Suppressor macrophage treated with lipopolysaccharide for 1 hour (primary cell): ENCODE data around the gene KCNA1.

Experiments used
- DNase-seq, 3 donors: peaks; one replicate each; pipeline ENCODE4 v3.0.0-alpha.2; 2020 to 2022

The KCNA1 gene

DNA sequence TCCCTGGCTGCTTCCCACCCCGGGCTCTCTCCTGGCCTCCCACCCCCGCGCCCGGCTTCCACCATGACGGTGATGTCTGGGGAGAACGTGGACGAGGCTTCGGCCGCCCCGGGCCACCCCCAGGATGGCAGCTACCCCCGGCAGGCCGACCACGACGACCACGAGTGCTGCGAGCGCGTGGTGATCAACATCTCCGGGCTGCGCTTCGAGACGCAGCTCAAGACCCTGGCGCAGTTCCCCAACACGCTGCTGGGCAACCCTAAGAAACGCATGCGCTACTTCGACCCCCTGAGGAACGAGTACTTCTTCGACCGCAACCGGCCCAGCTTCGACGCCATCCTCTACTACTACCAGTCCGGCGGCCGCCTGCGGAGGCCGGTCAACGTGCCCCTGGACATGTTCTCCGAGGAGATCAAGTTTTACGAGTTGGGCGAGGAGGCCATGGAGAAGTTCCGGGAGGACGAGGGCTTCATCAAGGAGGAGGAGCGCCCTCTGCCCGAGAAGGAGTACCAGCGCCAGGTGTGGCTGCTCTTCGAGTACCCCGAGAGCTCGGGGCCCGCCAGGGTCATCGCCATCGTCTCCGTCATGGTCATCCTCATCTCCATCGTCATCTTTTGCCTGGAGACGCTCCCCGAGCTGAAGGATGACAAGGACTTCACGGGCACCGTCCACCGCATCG lies 1.8 kb downstream of the KCNA1 start:
- DNase-seq, result no peak

DNA sequence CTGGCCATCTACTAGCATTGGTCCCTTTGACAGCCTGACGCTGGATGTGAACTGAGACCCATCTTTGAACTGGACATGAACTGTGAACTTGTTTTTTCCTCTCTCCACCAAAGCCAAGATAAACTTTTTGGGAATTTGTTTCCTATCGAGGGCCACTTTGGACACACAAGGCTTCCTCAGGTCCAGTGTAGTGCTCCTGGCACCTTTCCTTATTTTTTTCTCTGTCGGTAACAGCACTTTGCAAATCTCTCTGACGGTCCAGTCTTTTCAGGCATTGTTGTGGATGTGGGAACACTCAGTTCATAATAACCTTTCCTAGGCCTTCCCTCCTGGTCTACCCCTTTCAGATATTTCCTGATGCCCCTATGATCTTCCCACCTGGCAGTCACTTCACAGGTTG lies 5.0 kb downstream of the KCNA1 start:
- no peak for DNase-seq

GRCh38 chr12:4915752-4916151 lies 6.0 kb downstream of the KCNA1 start:
- DNase-seq, result no peak

- no peak for DNase-seq
These were observed 9.4 kb downstream of the KCNA1 start for GRCh38 chr12:4918950-4919660.

DNA sequence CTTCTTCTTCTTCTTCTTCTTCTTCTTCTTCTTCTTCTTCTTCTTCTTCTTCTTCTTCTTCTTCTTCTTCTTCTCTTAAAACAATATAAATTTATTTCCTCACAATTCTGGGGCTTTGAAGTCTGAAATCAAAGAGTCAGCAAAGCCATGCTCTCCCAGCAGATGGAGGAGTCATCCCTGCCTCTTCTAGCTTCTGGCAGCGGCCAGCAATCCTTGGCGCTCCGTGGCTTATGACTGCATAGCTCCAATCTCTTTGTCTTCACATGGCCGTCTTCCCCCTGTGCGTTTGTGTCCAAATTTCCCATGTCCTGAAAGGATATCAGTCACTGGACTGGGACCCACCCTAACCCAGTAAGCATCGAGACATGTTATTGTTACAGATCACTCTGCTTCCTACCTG lies 22.9 kb downstream of the KCNA1 start:
- DNase-seq, result no peak

GRCh38 chr12:4933411-4933810 lies 23.7 kb downstream of the KCNA1 start:
- DNase-seq, result no peak

GRCh38 chr12:4934407-4935035 lies 24.8 kb downstream of the KCNA1 start:
- no peak for DNase-seq

DNA sequence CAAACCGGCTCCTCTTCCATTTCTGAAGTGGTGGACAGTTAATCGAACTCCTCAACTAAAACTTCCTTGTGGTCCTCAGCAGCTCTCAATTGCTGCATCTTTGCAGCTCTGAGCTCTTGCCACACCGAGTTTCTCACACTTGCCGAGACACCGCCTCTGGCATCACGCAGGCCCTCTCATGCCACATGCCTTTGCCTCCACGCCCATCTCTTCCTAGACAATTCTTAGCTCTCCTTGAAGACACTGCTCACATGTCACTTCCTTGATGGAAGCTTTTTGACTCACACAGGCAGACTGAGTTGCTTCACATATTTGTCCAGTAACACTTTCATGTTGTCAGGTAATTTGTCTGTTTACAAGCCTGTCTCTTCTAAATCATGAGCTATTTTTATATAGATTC lies 29.2 kb downstream of the KCNA1 start:
- no peak for DNase-seq

GRCh38 chr12:4939418-4940023 lies 29.8 kb downstream of the KCNA1 start:
- DNase-seq, result no peak

GRCh38 chr12:4943067-4943937 lies 33.6 kb downstream of the KCNA1 start:
- no peak for DNase-seq

DNA sequence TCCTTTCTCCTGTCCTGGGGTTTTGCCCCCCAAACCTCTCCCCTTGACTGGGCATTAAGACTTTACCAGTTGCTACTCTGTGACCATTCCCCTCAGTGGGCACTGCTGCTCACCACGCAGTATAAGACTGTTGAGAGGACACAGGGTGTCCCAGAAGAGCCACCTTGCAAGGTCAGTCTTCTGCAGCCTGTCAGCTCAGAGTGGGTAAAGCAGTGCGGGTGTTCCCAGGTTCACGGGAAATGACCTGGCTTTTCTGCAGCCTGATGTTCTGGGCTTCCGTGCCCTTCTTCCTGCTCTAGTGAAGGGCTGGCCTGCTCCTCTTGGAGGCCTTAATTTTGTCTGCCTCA lies 34.2 kb downstream of the KCNA1 start:
- DNase-seq, result no peak

DNA sequence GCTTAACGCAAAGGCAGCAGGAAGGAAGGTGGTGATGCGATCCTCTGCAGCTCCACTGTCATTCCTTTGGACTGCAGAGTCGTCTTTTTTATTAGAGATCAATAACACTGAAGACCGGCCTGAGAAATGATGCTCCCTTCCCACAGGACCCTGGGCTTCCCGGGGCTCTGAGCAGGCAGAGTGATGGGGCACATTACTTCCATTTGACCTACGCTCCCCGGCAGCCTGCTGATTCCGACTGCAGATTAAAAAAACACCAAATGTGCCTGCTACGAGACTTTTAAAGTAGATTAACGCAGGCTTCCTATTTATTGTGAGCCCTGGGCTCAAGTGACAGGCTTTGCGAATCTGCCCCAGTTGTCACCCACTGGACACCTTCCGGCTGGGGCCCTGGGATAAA lies 37.5 kb downstream of the KCNA1 start:
- DNase-seq, result no peak

- DNase-seq, result no peak
These were observed 41.4 kb downstream of the KCNA1 start for GRCh38 chr12:4951083-4951482.

- DNase-seq, result no peak
These were observed 41.9 kb downstream of the KCNA1 start for GRCh38 chr12:4951601-4952000.

DNA sequence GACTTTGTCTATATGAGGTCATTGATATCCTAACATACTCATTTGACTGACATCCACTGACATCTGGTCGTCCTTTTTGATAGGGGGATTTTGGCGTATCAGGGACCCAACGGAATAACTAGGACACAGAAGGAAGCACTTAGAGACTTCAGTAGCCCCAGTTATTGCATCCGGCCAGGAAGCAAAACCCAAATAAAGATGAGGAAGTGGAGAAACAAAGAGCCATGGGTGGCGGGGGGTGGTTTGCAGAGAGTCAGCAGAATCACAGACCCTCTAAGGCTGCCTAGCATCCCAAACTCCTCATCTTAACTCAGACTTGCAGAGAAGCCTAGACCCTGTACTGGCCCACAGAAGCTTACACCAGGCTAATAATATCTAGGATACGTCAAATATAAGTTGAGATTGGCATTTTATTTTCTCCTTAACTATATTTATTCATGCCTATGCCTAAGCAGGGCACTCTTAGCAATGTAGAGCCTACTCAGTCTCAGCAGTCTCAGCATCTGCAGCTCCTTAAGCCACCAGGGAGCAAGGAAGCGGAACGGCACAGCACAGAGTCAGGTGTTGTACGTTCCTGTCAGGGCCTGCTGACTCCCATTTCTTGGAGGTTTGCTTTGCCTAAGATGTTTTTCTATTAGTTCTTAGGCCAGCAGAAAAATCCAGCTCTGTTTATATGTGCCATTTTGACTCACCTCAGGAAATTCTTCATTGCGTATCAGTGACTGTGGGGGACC lies 45.1 kb downstream of the KCNA1 start:
- no peak for DNase-seq

DNA sequence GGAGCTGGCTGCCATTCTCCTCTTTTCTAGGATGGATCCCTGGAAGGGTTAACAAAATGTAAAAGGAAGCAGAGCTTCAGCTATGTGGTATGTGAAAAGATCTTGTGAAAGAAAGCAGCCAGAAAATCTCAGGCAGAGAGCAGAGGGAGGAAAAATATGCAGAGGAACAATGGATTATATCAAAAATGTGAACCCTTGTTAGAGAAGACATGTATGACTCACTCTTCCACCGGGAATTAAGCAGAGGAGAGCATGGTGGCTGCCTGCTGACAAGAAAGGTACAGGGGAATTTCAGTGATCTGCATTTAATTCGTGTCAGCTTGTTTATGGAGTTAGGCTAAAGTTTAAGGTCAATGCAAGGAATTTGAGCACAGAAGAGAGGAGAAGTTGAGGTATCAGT lies 46.3 kb downstream of the KCNA1 start:
- no peak for DNase-seq

GRCh38 chr12:4956968-4957367 lies 47.3 kb downstream of the KCNA1 start:
- no peak for DNase-seq

DNA sequence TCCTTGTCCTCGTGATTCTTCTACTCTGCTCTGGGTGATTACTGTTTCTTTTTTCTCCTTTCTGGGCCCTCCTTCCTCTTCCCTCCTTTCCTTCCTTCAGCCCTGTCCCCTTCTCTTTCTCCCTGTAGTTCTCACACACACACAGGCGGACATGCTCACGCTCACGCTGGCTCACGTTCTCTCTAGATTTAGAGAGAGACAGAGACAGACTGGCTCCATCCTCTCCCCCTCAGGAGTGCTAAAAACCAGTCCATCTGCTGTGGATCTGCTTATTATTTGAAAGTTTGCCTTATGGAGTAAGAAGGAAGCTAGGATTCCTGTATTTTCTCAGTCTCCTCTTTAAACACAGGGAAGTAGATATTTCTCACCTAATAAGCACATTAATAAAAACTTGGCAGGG lies 48.1 kb downstream of the KCNA1 start:
- DNase-seq, result no peak

- DNase-seq, result no peak
These were observed 49.1 kb downstream of the KCNA1 start for GRCh38 chr12:4958697-4959375.

GRCh38 chr12:4959381-4959780 lies 49.7 kb downstream of the KCNA1 start:
- DNase-seq, result no peak

DNA sequence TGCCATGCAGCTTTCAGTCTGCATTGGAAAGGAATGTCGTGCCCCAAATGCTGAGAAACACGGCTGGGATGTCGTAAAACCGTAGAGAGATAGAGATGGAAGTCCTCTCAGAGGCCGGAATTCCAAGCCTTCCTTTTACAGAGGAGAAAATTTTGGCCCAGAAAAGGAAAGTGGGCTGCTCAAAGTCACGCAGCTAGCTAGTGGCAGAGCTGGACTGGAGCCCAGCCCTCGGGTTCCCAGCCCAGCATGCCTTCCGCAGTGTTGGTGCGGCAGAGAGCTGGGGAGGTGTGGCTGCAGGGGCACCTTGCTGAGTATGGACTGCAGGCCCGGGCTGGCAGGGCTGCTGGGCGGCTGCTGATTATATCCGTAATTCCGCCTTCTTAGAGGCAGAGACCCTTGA lies 50.3 kb downstream of the KCNA1 start:
- no peak for DNase-seq

- no peak for DNase-seq
These were observed 50.8 kb downstream of the KCNA1 start for GRCh38 chr12:4960547-4960946.
